ENCODE data around the gene TNFRSF12A.

- TF ChIP-seq POLR2A (IDR thresholded peaks at IDR 0.05): no peak
- no peak for TF ChIP-seq CTCF (IDR thresholded peaks at IDR 0.05)
These were observed 31.5 kb upstream of the TNFRSF12A start for GRCh38 chr16:2988590-2989099.
